CD14-positive monocyte (primary cell): Measurements from ENCODE around the gene SYT7. TPM values are rescaled to one million over a fixed set of nuclear protein-coding genes. Genes with fewer than 3 reads are reported as not detected.

Source experiments
- DNase-seq, 3 donors: peaks; one replicate each; pipeline ENCODE4 v3.0.0-alpha.2; 2011 to 2022
- H2AFZ ChIP-seq: 2 replicates; pipeline ENCODE4 v1.6.0; 2012; ENCODE audit warnings: mild to moderate bottlenecking, low read depth, low read length, inconsistent platforms; ENCODE audit not compliant: insufficient read depth, poor library complexity, severe bottlenecking
- H3K27ac ChIP-seq, 2 donors: 1 replicate in 1 of 2; 2 replicates in 1 of 2; pipeline ENCODE4 v1.5.1; 2012 to 2013; ENCODE audit warnings: low read length in 2 of 2, control low read depth in 1 of 2, inconsistent platforms in 1 of 2, low read depth in 1 of 2, mild to moderate bottlenecking in 1 of 2
- H3K27me3 ChIP-seq, 2 donors: one replicate each; pipeline versions ENCODE4 v1.6.0 to v1.6.1; 2011 to 2013; ENCODE audit warnings: low read length in 2 of 2; ENCODE audit not compliant: control insufficient read depth in 2 of 2, insufficient read depth in 2 of 2
- H3K36me3 ChIP-seq, 2 donors: replicated peaks in 1 of 2; 1 replicate in 1 of 2; 2 replicates in 1 of 2; pipeline versions ENCODE4 v1.5.1 to v1.6.1; 2012 to 2013; ENCODE audit warnings: low read length in 2 of 2, control low read depth in 1 of 2, inconsistent platforms in 1 of 2, mild to moderate bottlenecking in 1 of 2; ENCODE audit not compliant: insufficient read depth in 2 of 2, control insufficient read depth in 1 of 2
- H3K4me1 ChIP-seq, 2 donors: 1 replicate in 1 of 2; 2 replicates in 1 of 2; pipeline versions ENCODE4 v1.5.1 to v1.6.1; 2012 to 2013; ENCODE audit warnings: low read length in 2 of 2, control low read depth in 1 of 2, inconsistent platforms in 1 of 2, mild to moderate bottlenecking in 1 of 2, moderate library complexity in 1 of 2; ENCODE audit not compliant: insufficient read depth in 2 of 2, control insufficient read depth in 1 of 2
- H3K4me2 ChIP-seq: replicated peaks from 2 replicates; pipeline ENCODE3; 2012; ENCODE audit warnings: low read length, moderate library complexity, mild to moderate bottlenecking; ENCODE audit not compliant: poor library complexity, severe bottlenecking; ENCODE audit errors: extremely low read depth
- H3K4me3 ChIP-seq, 3 experiments: fragments of 200-600 bp in 1 of 3; sonication (generic) in 1 of 3; replicated peaks in 1 of 3; 1 replicate in 2 of 3; 2 replicates in 1 of 3; pipeline ENCODE4 v1.5.1; 2011 to 2013; ENCODE audit warnings: low read length in 3 of 3, mild to moderate bottlenecking in 3 of 3, control low read depth in 2 of 3, low read depth in 2 of 3, inconsistent platforms in 1 of 3, moderate library complexity in 1 of 3
- H3K79me2 ChIP-seq: 2 replicates; pipeline ENCODE4 v1.6.0; 2012; ENCODE audit warnings: mild to moderate bottlenecking, control low read depth, inconsistent platforms, low read length, moderate library complexity; ENCODE audit not compliant: insufficient read depth
- H3K9ac ChIP-seq: 2 replicates; pipeline ENCODE4 v1.6.0; 2017; ENCODE audit warnings: low read length, mild to moderate bottlenecking; ENCODE audit not compliant: insufficient read depth, poor library complexity, severe bottlenecking
- H3K9me3 ChIP-seq, 2 donors: replicated peaks in 1 of 2; 1 replicate in 1 of 2; 2 replicates in 1 of 2; pipeline versions ENCODE4 v1.5.1 to v1.6.1; 2012 to 2013; ENCODE audit warnings: low read length in 2 of 2, control low read depth in 1 of 2; ENCODE audit not compliant: control insufficient read depth in 1 of 2, insufficient read depth in 1 of 2
- H4K20me1 ChIP-seq: 2 replicates; pipeline ENCODE4 v1.6.0; 2012; ENCODE audit warnings: mild to moderate bottlenecking, low read length, control low read depth, moderate library complexity; ENCODE audit not compliant: insufficient read depth
- H3K27ac Mint-ChIP-seq, 7 donors: one replicate each; pipeline ENCODE4 v1.8.0; 2020; ENCODE audit warnings: mild to moderate bottlenecking in 7 of 7, mixed read lengths in 7 of 7, moderate library complexity in 6 of 7, inconsistent platforms in 2 of 7
- H3K27me3 Mint-ChIP-seq, 3 donors: one replicate each; pipeline ENCODE4 v1.8.0; 2021 to 2022; ENCODE audit warnings: low read depth in 3 of 3, mild to moderate bottlenecking in 3 of 3, mixed read lengths in 3 of 3, moderate library complexity in 3 of 3, inconsistent platforms in 1 of 3
- H3K36me3 Mint-ChIP-seq, 2 donors: one replicate each; pipeline ENCODE4 v1.8.0; 2020; ENCODE audit warnings: mixed read lengths in 2 of 2, inconsistent platforms in 1 of 2, mild to moderate bottlenecking in 1 of 2
- H3K4me1 Mint-ChIP-seq: one replicate; pipeline ENCODE4 v1.8.0; 2020; ENCODE audit warnings: mild to moderate bottlenecking, mixed read lengths
- H3K4me3 Mint-ChIP-seq, 2 donors: one replicate each; pipeline ENCODE4 v1.8.0; 2020; ENCODE audit warnings: mild to moderate bottlenecking in 2 of 2, mixed read lengths in 2 of 2, moderate library complexity in 1 of 2
- H3K9me3 Mint-ChIP-seq, 7 donors: one replicate each; pipeline ENCODE4 v1.8.0; 2020 to 2022; ENCODE audit warnings: mixed read lengths in 7 of 7, mild to moderate bottlenecking in 6 of 7, moderate library complexity in 6 of 7, inconsistent platforms in 2 of 7
- WGBS: methylation state at CpG from one replicate; pipeline ENCODE4 v1.1.5; 2013; ENCODE audit warnings: missing lambda C conversion rate; ENCODE audit not compliant: insufficient coverage; 5-methylcytosine and 5-hydroxymethylcytosine counted together
- intact Hi-C, 2 donors: fragments of 100-400 bp; cut with micrococcal nuclease; formaldehyde crosslinking; loops; one replicate each; pipeline versions ENCODE4 v1.15.0 to v1.15.1; 2023
- polyA plus RNA-seq, 3 donors: library from polyadenylated mRNA; depleted of rRNA in 1 of 3; unstranded in 2 of 3; stranded (reverse) in 1 of 3; fragments of 300-500 nt in 2 of 3; fragments of >200 nt in 1 of 3; fragmentation: Illumina TruSeq in 2 of 3; gene quantifications; 1 replicate in 2 of 3; 2 replicates in 1 of 3; pipeline ENCODE4 v1.2.3, GENCODE V29; 2012 to 2021
- TF ChIP-seq, protein P1 (sequence below): fragments of 200-600 bp; IDR thresholded peaks from one replicate; pipeline ENCODE4 v1.8.0; 2022; ENCODE audit warnings: antibody characterized with exemption, mild to moderate bottlenecking

Gene SYT7
- polyA plus RNA-seq, 3 donors = not detected

DNA sequence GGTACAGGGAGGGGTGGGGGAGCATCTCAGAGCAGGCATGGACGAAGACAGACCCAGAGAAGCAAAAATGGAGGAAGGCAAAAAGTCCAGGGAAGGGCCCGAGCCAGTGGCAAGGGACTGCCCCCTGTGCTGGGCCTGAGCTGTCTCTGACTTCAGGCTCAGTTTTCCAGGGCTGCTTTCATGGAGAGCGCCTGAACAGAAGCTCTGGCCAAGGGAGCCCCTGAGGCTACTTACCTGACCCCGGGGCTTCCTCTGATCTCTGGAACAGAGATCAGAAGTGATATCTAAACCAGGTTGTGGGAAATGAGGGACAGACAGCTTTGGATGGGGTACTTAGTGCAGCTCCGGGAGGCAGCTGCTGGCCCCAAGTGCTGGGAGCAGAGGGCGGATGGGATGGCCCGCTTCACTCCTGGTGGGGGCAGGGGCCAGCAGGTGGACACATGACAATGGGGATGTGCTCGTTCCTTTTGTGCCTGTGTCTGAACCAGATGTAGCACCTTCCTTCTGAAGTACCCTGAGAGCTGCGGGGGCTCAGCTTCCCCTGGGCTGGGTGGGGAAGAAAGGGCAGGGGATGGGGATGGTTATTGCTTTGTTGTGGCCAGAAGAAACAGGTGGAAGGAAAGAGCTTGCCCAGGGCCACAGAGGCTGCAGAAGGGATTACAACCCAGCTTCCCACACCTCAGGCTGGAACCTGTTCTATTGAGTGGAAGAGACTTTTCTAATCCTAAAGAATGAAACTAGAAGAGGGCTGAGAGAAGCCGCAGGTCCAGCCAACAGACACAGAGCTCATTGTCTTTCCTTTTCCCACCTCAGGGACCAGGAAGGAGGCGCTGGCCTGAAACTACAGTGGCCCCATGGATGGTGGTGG, 66.6 kb downstream of the SYT7 start:
- intact Hi-C loops = loop anchor here in 1 of 2 donors (2.0 kb wide), 1 partner anchor 67 kb away; no protein-coding TSS in a partner anchor
- no peak overlapping the region for H3K4me2 ChIP-seq
- H3K9ac ChIP-seq = no peak overlapping the region
- H3K4me1 ChIP-seq = peaks cover 6 to 17% of the 10 kb centered on the region in 2 donors
- DNase-seq = no peak
- no peak overlapping the region for H3K4me3 Mint-ChIP-seq
- peaks cover 28 to 54% (median 29%) of the 10 kb centered on the region in 3 donors for H3K27me3 Mint-ChIP-seq
- peaks cover 8% of the 10 kb centered on the region for H3K4me1 Mint-ChIP-seq
- no peaks in the 10 kb centered on the region for H3K79me2 ChIP-seq
- no peaks in the 10 kb centered on the region for H4K20me1 ChIP-seq
- no peak overlapping the region for H3K27ac Mint-ChIP-seq
- H3K36me3 Mint-ChIP-seq = no peaks in the 10 kb centered on the region
- H3K27ac ChIP-seq = no peak overlapping the region
- peaks cover 7 to 23% of the 10 kb centered on the region in 2 donors for H3K27me3 ChIP-seq
- peaks cover 0 to 10% of the 10 kb centered on the region in 2 donors for H3K9me3 ChIP-seq
- peaks cover 0 to 6% (median 2%) of the 10 kb centered on the region in 7 donors for H3K9me3 Mint-ChIP-seq
- H2AFZ ChIP-seq = no peak overlapping the region
- 80% methylated on average over 8 of the region's 11 CpGs for WGBS
- H3K4me3 ChIP-seq = no peak overlapping the region
- H3K36me3 ChIP-seq = no peaks in the 10 kb centered on the region
- TF ChIP-seq, protein P1, sequence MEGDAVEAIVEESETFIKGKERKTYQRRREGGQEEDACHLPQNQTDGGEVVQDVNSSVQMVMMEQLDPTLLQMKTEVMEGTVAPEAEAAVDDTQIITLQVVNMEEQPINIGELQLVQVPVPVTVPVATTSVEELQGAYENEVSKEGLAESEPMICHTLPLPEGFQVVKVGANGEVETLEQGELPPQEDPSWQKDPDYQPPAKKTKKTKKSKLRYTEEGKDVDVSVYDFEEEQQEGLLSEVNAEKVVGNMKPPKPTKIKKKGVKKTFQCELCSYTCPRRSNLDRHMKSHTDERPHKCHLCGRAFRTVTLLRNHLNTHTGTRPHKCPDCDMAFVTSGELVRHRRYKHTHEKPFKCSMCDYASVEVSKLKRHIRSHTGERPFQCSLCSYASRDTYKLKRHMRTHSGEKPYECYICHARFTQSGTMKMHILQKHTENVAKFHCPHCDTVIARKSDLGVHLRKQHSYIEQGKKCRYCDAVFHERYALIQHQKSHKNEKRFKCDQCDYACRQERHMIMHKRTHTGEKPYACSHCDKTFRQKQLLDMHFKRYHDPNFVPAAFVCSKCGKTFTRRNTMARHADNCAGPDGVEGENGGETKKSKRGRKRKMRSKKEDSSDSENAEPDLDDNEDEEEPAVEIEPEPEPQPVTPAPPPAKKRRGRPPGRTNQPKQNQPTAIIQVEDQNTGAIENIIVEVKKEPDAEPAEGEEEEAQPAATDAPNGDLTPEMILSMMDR = no peak

DNA sequence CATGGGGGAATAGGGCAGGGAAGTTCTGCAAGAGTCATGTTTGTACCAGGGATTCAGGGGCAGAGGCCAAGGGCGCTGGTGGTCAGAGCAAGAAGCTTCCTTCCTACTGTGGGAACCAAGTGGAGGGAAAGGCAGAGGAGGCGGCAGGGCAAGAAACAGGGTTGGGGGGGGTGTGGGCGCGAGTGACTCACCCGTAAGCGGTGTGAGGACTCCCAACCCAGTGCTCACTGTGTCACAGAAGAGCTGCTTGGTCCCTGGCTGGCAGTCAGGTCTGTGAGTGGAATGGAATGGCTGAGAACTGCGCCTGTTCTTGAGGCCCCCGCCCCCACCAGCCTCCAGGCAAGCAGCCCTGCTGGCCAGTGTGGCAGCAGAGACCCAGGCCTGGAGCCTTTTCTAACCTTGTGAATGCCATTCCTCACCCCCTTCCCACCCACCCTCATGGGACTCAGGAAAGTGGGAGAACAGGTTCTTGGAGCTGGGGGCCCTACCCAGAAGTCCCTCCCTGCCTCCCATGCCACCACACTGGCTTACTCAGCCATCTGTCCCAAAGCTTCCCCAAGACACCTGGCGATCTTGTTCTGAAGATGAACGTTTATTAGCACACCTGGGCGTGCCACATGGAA, 67.6 kb downstream of the SYT7 start:
- intact Hi-C loops = no loop called here
- H2AFZ ChIP-seq = no peak overlapping the region
- no peaks in the 10 kb centered on the region for H3K79me2 ChIP-seq
- Mint-ChIP-seq H3K9me3 (peaks cover 0 to 8% (median 3%) of the 10 kb centered on the region in 7 donors), H3K36me3 (no peaks in the 10 kb centered on the region), H3K4me3 (peak overlapping the region in 1 of 2 donors; percentile 14), H3K4me1 (peaks cover 9% of the 10 kb centered on the region), H3K27ac (no peak overlapping the region), H3K27me3 (peaks cover 34 to 63% (median 36%) of the 10 kb centered on the region in 3 donors)
- no peak overlapping the region for H3K4me2 ChIP-seq
- no peak overlapping the region for H3K9ac ChIP-seq
- no peaks in the 10 kb centered on the region for H3K36me3 ChIP-seq
- no peaks in the 10 kb centered on the region for H4K20me1 ChIP-seq
- peaks cover 12 to 25% of the 10 kb centered on the region in 2 donors for H3K27me3 ChIP-seq
- TF ChIP-seq, protein P1 = no peak
- WGBS = 86% methylated on average over 6 of the region's 11 CpGs
- H3K9me3 ChIP-seq = peaks cover 0 to 10% of the 10 kb centered on the region in 2 donors
- no peak for DNase-seq
- H3K27ac ChIP-seq = no peak overlapping the region
- peaks cover 7 to 26% of the 10 kb centered on the region in 2 donors for H3K4me1 ChIP-seq
- H3K4me3 ChIP-seq = no peak overlapping the region
